ENCODE results near the gene APCDD1. TPM values are rescaled to one million over a fixed set of nuclear protein-coding genes. Genes with fewer than 3 reads are reported as not detected.

The APCDD1 gene
- total and polyA plus RNA-seq, 2 of the 13 experiments (the other 11 are each of a cell fraction or from before 2014, with no cell fraction given) = 2.1 to 8.6 TPM

DNA sequence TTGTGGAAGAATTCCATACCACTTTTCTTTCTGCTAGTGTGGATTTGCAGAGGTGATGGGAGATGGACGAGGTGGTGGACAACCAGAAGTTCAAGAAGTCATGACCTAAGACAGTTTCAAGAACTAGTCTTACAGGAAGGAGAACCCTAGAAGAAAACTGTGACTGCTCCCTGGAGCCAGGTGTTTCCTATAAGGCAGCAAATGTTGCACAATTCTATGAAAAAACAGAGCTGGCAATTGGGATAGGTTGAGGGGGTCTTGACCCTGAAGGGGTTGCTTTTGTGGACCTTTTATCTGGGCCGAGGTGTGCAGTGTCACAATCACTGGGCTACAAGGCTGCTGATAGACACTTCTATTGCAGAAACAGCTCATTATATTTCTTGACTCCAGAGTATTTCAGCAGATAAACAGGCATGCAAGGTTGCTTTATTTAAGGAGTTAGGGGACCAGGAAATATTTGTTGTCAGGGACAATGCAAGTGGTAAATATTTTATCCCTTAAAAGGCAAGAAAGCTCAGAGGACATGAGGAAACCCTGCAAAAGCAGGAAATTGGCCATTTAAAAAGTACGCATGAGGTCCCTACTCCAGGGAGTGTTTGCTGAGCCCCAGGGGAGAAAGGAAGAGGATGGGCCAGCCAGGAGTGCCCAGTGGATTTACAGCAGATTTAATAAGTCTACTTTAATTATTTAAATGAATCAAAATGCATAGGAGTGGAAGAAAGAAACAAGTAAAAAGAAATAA is 22.9 kb downstream of the APCDD1 start:
- CTCF ChIA-PET (ENCODE audit: low intra/inter-chr PET ratio, low total read pairs) = no interaction called here
- no peak overlapping the region for H3K4me3 ChIP-seq (replicated peaks in 1 of 3; ENCODE audit: insufficient read depth in 1 of 3, low read depth in 2 of 3, low read length in 3 of 3)
- no peak overlapping the region for H2AFZ ChIP-seq (ENCODE audit: low read length)
- POLR2A ChIA-PET = no interaction called here
- no peak overlapping the region for H3K4me2 ChIP-seq (ENCODE audit: low read depth, low read length)
- DNase-seq (ENCODE audit: low spot score) = no peak
- H3K27me3 ChIP-seq (ENCODE audit: control insufficient read depth in 1 of 2, insufficient read depth in 2 of 2, low read length in 2 of 2) = no peaks in the 10 kb centered on the region
- H3K79me2 ChIP-seq (ENCODE audit: insufficient read depth, low read length) = no peaks in the 10 kb centered on the region
- no peak overlapping the region for H3K9ac ChIP-seq (ENCODE audit: insufficient read depth, low read depth, low read length)
- FAIRE-seq = no peak
- H4K20me1 ChIP-seq (ENCODE audit: insufficient read depth, low read length) = no peaks in the 10 kb centered on the region
- no peak for TF ChIP-seq KDM4B (CRISPR knock-in tag; IDR thresholded peaks at IDR 0.05)
- no peak for TF ChIP-seq ZNF577 (CRISPR knock-in tag; IDR thresholded peaks at IDR 0.05; ENCODE audit: borderline replicate concordance, low read depth)
- intact Hi-C loops (cut with micrococcal nuclease; ENCODE audit: unreplicated experiment) (no loop called here), in situ Hi-C loops (cut with HindIII; ENCODE audit: extremely low pct_ligation_motif_present, low pct_unique_long_range_greater_than_20kb) (no loop called here)
- BruUV-seq (replicated peaks) = no TSS peak
- peaks cover 18% of the 10 kb centered on the region for H3K4me1 ChIP-seq (ENCODE audit: insufficient read depth, low read length)
- WGBS (ENCODE audit: low lambda C conversion rate) = 36% methylated on average over 3 of the region's 3 CpGs
- H3K36me3 ChIP-seq (replicated peaks in 1 of 2; ENCODE audit: control insufficient read depth in 1 of 2, insufficient read depth in 2 of 2, low read length in 2 of 2) = no peaks in the 10 kb centered on the region
- H3K27ac ChIP-seq (ENCODE audit: extremely low read length, insufficient read depth, low read length) = no peak overlapping the region
- H3K9me3 ChIP-seq (ENCODE audit: low read length) = no peaks in the 10 kb centered on the region
- no peak for ATAC-seq

DNA sequence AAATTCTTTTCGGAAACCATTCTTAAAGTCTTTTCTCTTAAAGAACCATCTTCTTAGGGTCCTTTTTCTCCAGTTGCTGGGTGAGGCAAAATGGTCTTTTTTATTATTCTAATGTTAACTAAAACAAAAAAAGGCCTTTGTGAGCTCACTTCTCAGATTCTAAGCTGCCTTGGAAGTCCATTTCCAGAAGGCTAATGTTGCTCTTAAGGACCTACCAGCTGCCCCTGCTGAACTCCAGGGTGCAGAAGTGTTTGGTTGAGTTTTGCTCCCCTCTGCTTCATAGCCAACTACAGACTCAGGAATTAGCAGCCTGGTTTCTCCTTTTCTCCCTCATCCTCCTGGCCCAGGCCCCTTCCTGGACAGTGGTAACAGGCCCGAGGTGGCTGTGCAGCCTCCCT is 23.4 kb downstream of the APCDD1 start:
- POLR2A ChIA-PET = no interaction called here
- Histone ChIP-seq H3K27me3 (ENCODE audit: control insufficient read depth in 1 of 2, insufficient read depth in 2 of 2, low read length in 2 of 2) (no peaks in the 10 kb centered on the region), H2AFZ (ENCODE audit: low read length) (no peak overlapping the region), H3K4me3 (replicated peaks in 1 of 3; ENCODE audit: insufficient read depth in 1 of 3, low read depth in 2 of 3, low read length in 3 of 3) (no peak overlapping the region), H3K36me3 (replicated peaks in 1 of 2; ENCODE audit: control insufficient read depth in 1 of 2, insufficient read depth in 2 of 2, low read length in 2 of 2) (no peaks in the 10 kb centered on the region), H3K9me3 (ENCODE audit: low read length) (no peaks in the 10 kb centered on the region), H4K20me1 (ENCODE audit: insufficient read depth, low read length) (no peaks in the 10 kb centered on the region), H3K79me2 (ENCODE audit: insufficient read depth, low read length) (no peaks in the 10 kb centered on the region), H3K9ac (ENCODE audit: insufficient read depth, low read depth, low read length) (no peak overlapping the region), H3K4me1 (ENCODE audit: insufficient read depth, low read length) (peaks cover 12% of the 10 kb centered on the region), H3K27ac (ENCODE audit: extremely low read length, insufficient read depth, low read length) (no peak overlapping the region), H3K4me2 (ENCODE audit: low read depth, low read length) (no peak overlapping the region)
- TF ChIP-seq, protein P1, sequence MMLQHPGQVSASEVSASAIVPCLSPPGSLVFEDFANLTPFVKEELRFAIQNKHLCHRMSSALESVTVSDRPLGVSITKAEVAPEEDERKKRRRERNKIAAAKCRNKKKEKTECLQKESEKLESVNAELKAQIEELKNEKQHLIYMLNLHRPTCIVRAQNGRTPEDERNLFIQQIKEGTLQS (CRISPR knock-in tag; IDR thresholded peaks at IDR 0.05) = no peak
- no peak for TF ChIP-seq ZNF20 (CRISPR knock-in tag; IDR thresholded peaks at IDR 0.05)
- no peak for TF ChIP-seq LCORL (IDR thresholded peaks at IDR 0.05)
- no peak for TF ChIP-seq LCORL (CRISPR knock-in tag; IDR thresholded peaks at IDR 0.05)
- no peak for TF ChIP-seq WIZ (CRISPR knock-in tag; IDR thresholded peaks at IDR 0.05)
- no peak for TF ChIP-seq ZNF143 (CRISPR knock-in tag; IDR thresholded peaks at IDR 0.05)
- TF ChIP-seq, protein P2, sequence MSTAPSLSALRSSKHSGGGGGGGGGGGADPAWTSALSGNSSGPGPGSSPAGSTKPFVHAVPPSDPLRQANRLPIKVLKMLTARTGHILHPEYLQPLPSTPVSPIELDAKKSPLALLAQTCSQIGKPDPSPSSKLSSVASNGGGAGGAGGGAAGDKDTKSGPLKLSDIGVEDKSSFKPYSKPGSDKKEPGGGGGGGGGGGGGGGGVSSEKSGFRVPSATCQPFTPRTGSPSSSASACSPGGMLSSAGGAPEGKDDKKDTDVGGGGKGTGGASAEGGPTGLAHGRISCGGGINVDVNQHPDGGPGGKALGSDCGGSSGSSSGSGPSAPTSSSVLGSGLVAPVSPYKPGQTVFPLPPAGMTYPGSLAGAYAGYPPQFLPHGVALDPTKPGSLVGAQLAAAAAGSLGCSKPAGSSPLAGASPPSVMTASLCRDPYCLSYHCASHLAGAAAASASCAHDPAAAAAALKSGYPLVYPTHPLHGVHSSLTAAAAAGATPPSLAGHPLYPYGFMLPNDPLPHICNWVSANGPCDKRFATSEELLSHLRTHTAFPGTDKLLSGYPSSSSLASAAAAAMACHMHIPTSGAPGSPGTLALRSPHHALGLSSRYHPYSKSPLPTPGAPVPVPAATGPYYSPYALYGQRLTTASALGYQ (CRISPR knock-in tag; IDR thresholded peaks at IDR 0.05) = no peak
- TF ChIP-seq JUNB (CRISPR knock-in tag; IDR thresholded peaks at IDR 0.05; ENCODE audit: borderline replicate concordance) = no peak
- TF ChIP-seq NFE2L1 (CRISPR knock-in tag; IDR thresholded peaks at IDR 0.05; ENCODE audit: borderline replicate concordance) = no peak
- no peak for TF ChIP-seq HMGA1 (CRISPR knock-in tag; conservative IDR thresholded peaks at IDR 0.05)
- no peak for TF ChIP-seq PPARG (CRISPR knock-in tag; conservative IDR thresholded peaks at IDR 0.05)
- no peak for TF ChIP-seq NCOA1 (CRISPR knock-in tag; IDR thresholded peaks at IDR 0.05)
- in situ Hi-C loops (cut with HindIII; ENCODE audit: extremely low pct_ligation_motif_present, low pct_unique_long_range_greater_than_20kb) = no loop called here
- intact Hi-C loops (cut with micrococcal nuclease; ENCODE audit: unreplicated experiment) = no loop called here
- ATAC-seq (no peak), FAIRE-seq (no peak), DNase-seq (ENCODE audit: low spot score) (no peak)
- 74% methylated on average over 2 of the region's 2 CpGs for WGBS (ENCODE audit: low lambda C conversion rate)
- BruUV-seq (replicated peaks) = no TSS peak
- CTCF ChIA-PET (ENCODE audit: low intra/inter-chr PET ratio, low total read pairs) = no interaction called here

Data from HepG2 (cell line).